Fibroblast of mammary gland (primary cell): ENCODE data around the gene ANO7.

ENCODE experiments used
- DNase-seq: peaks from one replicate; pipeline ENCODE4 v3.0.0-alpha.2; 2010; ENCODE audit warnings: low read depth
- H3K4me3 ChIP-seq: 2 replicates; pipeline ENCODE4 v1.5.1; 2011; ENCODE audit warnings: low read depth, mild to moderate bottlenecking, low read length, moderate library complexity; ENCODE audit not compliant: control insufficient read depth
- TF ChIP-seq, protein P1 (sequence below): conservative IDR thresholded peaks from 2 replicates; pipeline ENCODE4 v1.5.1; 2011; ENCODE audit warnings: low read depth, low read length, inconsistent platforms; ENCODE audit not compliant: control insufficient read depth, insufficient read depth

Gene ANO7

DNA sequence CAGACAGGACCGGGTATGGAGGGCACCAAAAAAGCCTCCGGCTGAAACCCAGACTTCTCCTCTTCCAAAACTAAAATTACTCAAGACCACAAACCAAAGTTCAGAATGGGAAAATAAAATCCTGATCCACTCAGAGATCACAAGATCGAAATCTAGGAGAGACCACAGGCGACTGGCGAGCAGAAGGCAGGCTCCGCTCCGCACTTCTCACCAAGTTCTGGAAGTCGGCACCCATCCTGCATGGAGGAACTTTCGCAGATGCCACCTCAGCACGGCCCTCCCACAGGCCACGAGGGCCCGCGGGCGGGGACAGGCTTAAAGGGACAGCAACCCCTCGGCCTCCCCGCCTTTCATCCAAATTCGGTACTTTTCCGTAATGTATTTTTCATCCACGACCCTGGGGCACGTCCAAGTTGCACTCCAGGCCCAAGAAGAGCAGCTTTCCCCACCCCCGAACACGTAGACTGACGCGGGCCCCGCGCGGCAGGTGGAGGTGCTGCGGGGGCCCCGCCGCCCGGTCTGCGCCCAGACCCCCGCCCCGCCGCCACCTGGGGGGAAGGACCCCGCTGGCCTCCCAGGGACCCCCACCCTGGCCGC, 83.3 kb downstream of the ANO7 start:
- peak; percentile 81 for DNase-seq
- TF ChIP-seq, protein P1, sequence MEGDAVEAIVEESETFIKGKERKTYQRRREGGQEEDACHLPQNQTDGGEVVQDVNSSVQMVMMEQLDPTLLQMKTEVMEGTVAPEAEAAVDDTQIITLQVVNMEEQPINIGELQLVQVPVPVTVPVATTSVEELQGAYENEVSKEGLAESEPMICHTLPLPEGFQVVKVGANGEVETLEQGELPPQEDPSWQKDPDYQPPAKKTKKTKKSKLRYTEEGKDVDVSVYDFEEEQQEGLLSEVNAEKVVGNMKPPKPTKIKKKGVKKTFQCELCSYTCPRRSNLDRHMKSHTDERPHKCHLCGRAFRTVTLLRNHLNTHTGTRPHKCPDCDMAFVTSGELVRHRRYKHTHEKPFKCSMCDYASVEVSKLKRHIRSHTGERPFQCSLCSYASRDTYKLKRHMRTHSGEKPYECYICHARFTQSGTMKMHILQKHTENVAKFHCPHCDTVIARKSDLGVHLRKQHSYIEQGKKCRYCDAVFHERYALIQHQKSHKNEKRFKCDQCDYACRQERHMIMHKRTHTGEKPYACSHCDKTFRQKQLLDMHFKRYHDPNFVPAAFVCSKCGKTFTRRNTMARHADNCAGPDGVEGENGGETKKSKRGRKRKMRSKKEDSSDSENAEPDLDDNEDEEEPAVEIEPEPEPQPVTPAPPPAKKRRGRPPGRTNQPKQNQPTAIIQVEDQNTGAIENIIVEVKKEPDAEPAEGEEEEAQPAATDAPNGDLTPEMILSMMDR = no peak

DNA sequence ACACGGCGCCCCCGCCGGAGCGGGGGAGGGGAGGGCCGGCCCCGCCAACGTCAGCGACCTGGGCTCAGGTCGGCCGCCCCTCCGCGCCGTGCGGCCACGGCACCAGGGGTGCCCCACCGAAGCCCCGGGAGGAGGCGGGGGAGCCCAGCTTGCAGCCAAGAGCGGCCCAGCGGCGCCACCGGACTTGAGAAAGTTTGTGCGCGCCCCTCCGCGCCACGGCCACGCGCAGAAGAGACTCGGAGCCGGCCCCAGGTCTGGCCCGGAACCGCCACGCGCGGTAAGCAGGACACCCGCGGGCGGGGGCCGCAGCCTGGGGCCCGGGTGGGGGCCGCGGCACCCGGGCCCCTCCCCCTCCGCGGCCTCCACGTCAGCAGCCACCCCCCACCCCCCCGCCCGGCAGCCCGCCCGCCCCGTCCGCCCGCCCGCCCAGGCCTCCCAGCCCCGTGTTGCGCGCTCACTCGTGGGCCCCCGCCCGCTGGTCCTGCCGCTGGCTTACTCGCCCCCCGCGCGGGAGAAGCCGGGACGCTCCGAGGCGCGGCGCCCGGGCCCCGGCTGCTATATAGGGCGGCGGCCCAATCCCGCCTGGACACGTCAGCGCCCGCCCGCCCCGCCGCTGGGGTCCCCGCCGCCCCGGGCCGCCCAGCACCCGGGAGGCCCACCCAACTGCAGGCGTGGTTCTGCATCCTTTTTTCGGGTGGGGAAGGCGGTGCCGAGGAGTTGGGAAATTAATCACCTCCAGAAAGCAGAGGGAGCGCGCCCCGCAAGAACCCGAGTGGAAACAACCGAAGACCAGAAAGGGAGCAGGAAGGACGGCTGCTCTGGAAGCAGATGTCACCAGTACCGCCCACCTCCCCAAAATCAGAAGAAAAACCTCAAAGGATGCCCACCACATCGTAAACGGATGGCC, 84.1 kb downstream of the ANO7 start:
- TF ChIP-seq, protein P1 = no peak
- H3K4me3 ChIP-seq = peak overlapping the region; percentile 88
- DNase-seq = peak; percentile 52

More for the DNA sequence above, 83.3 kb downstream of the ANO7 start:
- peak overlapping the region; percentile 88 for H3K4me3 ChIP-seq

DNA sequence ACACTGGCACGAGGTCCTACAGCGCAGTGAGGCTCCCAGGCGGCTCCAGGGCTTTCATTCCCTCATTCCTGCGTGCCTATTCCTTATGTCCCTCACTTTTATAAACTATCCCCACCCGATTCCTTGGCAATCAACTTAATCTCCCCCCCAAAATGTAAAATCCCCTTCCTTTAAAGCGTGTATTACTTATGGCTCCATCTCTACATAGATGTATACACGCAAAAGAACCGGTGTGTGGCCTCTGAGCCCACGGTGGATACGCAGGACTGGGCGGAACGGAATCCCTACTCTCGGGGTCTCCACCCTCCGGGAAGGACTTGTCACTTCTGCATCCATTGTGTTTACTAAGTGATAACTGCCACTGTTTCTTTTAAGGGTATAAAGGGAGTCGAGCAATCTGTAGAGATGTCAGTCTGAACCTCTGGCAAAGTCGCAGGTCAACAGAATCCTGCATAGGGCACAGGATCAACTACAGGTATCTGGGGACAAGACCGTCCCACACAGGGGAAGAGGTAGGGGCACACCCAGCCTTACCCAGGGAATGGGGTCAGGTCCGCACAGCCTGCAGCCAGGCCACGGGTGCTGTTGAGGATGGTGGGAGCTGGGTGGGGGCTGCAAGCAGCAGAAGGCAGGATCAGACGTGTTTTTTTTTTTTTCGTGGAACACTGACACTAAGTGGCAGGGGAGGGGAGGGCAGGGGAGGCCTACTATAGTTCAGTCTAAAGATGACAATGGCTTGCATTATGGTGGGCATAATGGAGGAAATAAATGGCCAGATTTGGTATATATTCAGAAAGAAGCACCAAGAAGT, 84.9 kb downstream of the ANO7 start:
- H3K4me3 ChIP-seq = peak overlapping the region; percentile 88
- DNase-seq = no peak
- TF ChIP-seq, protein P1 = no peak

DNA sequence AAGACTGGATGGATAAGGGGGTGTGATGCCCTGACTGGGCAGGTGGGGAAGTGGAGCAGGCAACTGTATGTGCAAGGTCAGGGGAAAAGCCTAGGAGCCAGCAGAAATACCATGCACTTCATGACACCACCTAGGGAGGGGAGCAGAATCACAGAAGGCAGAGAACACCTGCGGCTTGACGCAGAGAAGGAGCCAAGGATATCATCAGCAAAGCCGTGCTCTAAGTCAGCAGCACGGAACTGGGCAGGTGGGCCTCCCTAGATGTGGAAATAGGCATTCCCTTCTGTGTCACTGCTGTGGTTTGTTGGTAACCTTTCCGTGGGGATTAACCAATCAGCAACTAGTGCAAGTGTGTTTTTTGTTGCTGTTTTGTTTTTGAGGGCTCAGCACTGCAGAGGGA, 85.7 kb downstream of the ANO7 start:
- TF ChIP-seq, protein P1 = no peak
- no peak overlapping the region for H3K4me3 ChIP-seq
- DNase-seq = no peak
